Hippocampal formation (tissue), 2 donors: Measurements from ENCODE around the gene CCDC154.

ENCODE experiments used
- DNase-seq, 2 donors: peaks; one replicate each; lab custom pipeline; 2025; lab: John Stamatoyannopoulos, UW

The CCDC154 gene

DNA sequence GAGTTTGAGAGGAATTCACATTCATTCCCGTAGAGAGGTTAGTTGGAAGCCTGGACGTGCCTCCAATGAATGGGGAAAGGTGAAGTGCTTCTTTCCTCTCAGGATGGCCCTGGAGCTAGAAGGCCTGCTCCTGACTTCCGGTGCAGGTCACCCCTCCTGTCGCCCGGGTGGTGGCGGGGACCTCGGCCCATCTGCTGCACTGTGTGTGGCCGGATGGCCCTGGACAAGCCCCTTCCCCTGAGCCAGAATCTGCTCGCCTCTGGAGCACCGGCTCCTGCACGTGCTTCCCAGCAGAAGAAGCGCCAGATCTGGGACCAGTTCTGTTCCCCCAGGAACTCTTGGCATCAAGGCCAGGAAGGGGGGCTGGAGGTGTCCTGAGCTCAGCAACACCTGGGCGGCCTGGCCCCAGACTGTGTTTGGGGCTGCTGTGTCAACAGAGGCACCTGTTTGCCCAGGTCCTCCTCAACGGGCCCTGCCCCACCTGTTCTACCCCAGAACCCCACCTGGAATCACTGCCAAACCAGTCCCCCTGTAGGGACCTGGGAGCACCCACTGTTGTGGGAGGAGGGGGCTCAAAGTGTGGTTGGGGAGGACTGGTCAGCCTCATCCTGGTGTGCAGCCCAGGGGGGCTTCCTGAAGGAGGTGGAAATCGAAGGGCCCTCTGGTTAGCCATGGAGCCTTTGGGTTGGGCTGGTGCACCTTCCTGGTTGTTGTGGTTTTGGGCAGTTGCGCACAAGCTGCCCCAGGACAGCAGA, 18.6 kb downstream of the CCDC154 start:
- DNase-seq: no peak

GRCh38 chr16:1424028-1424427, 20.3 kb downstream of the CCDC154 start:
- DNase-seq: no peak

DNA sequence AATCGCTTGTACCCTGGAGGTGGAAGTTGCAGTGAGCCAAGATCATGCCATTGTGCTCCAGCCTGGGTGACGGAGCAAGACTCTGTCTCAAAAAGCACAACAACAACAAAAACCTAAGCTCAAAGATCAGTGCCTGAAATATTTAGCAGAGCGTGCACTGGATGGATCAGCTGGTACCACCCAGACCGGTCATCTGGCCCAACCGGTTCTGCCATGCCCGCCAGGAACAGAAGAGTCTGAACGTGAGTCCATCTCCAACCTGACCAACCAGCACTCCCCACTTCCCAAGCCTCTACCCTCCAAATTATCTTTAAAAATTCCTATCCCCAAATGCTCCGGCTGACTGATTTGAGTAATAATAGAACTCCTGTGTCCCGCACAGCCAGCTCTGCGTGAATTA, 22.3 kb downstream of the CCDC154 start:
- no peak for DNase-seq

- peak in 1 of 2 donors; percentile 8 for DNase-seq
These were observed 24.2 kb downstream of the CCDC154 start for GRCh38 chr16:1420111-1420539.

DNA sequence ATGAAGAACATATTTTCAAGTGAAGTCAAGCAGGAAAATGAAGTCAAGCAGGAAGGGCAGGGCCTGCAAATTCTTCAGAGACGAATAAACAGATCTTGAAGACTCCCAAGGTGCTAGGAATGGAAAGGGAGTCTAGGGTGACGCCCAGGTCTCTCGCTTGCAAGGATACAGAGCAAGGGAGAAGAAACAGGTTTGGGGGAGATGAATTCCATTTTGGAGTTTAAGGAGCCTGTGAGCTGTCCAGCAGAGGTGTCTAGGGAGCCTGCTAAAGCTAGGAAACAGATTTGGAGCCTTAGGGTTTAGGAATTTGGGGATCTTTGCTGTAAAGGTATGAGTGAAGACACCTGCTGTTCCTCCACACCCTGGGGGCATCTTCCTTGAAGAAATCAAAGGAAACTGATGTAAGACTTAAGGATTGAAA, 27.8 kb downstream of the CCDC154 start:
- no peak for DNase-seq

DNA sequence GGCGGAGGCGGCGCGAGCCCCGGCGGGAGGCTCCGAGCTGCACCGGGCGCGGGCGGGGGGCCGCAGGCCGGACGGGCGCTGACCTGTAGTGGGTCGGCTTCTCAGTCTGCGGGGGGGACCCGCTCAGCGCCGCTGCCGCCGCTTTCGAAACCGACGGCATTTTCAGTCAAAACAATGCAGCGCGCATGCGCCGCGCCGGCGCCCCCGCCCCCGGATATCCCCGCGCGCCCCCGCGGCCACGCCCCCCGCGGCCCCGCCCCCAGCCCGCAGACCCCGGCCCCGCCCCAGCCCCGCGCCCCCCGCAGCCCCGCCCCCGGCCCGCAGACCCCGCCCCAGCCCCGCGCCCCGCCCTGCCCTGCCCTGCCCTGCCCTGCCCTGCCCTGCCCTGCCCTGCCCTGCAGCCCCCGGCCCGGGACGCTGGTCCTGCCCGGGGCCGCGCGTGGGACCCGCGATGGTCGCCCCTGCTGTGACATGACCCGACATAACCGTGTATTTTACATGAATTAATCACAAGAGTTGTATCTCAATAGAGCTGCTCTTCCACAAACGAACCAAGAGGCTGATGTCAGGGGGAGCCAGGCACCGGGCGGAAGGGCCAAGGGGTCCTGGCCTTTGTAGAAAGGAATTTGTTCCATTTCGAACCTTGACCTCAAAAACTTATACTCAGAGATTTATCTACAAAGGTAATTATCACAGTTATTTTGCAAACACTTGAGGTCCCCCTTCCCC, 29.7 kb downstream of the CCDC154 start, which contains the start of gene UNKL:
Gene UNKL, minus strand, starts transcription at position 173 of the 729 bp plus-strand sequence. Its CDS starts 13 bp downstream, at position 160.
- peak; percentile 2 to 44 for DNase-seq

GRCh38 chr16:1413684-1414531, 30.4 kb downstream of the CCDC154 start:
- peak in 1 of 2 donors; percentile 6 for DNase-seq

- no peak for DNase-seq
These were observed 31.5 kb downstream of the CCDC154 start for GRCh38 chr16:1412847-1413246.

DNA sequence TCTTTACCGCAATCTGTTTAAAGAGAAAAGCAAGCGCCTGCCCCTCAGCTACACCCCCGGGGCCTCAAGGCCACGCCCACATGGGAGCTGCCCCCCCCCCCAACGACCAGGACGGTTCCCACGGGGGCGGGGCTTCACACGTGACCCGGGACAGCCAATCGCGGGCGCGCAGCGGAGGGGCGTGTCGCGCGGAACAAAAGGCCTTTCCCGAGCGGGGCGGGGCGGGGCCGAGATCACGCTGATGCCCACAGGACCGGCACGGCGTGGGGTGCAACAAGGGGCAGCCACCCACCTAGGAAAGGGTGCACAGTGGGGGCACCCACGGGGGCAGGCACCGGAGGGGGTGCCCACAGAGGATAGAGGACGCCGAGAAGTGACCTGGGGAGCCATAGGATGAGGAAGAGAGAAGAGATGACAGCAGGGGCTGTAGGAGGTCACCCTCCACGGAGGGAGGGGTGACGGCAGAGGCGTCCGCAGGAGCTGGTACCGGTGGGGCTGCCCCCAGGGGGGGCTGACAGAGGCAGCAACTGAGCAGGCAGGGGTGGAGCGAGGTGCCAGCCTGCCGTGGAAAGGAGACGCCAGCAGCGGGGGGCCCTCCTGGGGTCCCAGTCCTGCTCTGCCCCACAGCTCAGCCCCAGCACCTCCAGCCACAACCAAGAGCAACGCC, 36.1 kb downstream of the CCDC154 start:
- DNase-seq: peak; percentile 71 to 95

- DNase-seq: no peak
These were observed 36.6 kb downstream of the CCDC154 start for GRCh38 chr16:1407753-1408152.

- no peak for DNase-seq
These were observed 40.6 kb downstream of the CCDC154 start for GRCh38 chr16:1403733-1404132.

- DNase-seq: no peak
These were observed 41.3 kb downstream of the CCDC154 start for GRCh38 chr16:1403036-1403435.

DNA sequence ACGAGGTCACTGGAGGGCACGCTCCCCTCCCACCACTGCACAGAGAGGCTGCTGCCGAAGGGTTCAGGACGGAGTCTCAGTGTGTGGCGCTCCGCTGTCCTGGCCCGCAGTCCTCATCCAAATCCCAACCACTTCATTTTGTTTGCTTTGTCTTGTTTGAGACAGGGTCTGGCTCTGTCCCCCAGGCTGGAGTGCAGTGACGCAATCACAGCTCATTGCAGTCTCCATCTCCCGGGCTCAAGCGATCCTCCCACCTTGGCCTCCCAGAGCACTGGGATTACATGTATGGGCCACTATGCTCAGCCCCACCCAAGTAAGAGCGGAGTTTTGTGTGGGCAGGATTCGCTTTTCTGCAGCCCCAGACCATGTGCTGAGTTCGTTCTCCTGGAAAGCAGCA, 42.6 kb downstream of the CCDC154 start:
- no peak for DNase-seq

- DNase-seq: no peak
These were observed 43.1 kb downstream of the CCDC154 start for GRCh38 chr16:1401061-1401757.

DNA sequence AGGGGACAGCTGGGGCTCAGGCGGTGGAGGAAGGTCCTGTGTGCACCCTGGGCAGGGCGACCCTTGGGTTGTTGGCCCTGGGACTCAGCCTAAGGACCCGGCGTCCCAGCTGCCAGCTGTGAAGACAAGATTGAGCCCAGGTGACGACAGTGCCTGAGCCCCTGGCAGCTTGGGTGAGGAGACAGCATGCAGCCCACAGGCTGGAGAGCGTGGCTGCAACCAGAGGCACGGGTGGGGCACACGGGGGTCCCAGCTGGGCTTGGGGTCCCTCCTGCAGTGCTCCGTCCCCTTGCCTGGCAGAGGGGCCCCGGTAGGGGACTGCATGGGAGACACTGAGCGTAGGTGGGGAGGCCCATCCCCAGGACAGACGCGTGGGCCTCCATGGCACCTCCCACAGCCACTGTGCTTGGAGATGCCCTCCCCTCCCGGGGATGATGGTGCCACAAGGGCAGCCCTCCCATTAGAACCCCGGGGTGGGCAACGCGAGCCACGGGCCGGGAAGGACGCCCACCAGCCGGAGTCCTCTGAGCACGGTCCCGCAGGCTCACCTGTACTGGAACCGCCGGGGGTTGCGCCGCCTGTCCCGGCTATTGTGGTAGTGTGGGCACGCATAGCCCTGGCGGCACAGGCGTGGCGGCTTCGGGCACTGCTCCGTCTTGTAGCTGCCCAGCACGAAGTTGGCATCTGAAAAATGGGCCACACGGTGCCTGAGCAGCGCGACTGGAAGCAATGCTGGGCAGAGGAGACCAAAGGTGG, 45.4 kb downstream of the CCDC154 start:
- no peak for DNase-seq

DNA sequence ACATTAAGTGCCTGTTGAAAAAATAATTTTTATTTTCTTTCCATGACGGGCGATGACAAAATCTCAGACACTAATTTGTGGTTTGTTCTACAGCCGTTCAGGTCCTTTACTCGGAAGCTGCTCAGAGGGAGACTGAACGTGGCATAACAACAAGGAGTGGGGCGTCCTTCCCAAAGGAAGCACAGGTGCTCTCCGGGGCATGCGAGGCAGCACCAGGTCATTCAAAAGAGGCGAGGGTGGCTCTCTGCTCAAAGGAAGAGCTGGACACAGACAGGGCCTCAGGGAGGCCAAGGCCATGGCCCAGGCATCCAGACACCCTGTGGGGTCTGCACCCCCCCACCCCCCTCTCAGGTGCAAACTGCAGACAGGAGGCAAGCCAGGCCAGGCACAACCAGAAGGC, 46.0 kb downstream of the CCDC154 start:
- no peak for DNase-seq

GRCh38 chr16:1397779-1398178, 46.6 kb downstream of the CCDC154 start:
- DNase-seq: no peak

DNA sequence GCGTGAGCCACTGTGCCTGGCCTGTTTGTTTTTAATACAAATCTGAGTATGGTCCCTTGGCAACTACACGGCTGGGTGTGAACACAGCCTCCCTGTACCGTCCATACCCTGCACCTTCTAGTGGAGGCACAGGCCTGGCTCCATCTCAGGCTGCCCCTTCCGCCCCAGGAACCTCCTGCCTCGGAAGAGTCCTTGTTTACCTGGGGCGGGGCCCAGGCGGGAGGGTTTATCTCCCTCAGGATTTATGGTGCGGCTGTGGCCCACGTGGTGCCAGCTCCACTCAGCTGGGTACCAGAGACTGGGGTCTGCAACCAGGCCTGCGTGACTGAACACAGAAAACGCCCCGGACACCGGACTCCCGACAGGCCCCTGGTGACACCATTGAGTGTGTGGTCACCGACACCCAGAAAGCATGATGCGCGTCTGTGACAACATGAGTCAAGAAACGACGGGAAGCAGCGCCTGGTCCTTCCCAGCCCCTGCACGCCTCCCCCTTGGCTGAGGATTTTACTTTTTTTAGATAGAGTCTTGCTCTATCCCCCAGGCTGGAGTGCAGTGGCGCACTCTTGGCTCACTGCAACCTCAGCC, 48.8 kb downstream of the CCDC154 start:
- no peak for DNase-seq

DNA sequence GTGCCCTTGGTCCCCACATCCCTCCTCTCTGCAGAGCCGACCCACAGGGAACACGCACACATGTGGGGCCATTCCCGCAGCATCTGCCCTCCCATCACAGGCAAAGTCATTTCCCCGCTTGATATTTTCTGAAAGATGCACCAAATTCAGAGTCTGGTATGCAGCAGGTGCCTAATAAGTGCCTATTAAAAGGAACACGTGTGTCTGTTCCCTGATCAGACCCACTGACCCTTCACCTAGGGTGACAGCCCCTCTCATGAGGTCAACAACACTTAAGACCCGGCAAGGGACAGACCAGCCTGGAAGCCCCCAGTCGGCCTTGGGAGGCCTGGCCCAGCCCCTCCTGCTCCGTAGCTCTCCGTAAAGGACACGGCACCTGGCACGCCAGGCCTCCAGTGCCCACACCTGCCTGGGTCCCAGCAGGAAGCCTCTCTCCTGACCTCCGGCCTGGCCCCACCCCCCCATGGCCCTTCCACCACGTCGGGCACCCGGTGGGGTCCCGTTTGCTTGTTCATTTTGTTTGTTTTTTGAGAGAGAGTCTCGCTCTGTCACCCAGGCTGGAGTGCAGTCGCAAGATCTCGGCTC, 49.9 kb downstream of the CCDC154 start:
- DNase-seq: no peak
